Esophagus muscularis mucosa (tissue), 4 donors: ENCODE data around the gene LRMDA.

Source experiments
- CTCF ChIP-seq, 3 experiments: fragments of 200-600 bp in 2 of 3; fragments of 450-650 bp in 1 of 3; sonication (generic) in 2 of 3; IDR thresholded peaks; one replicate each; pipeline ENCODE4 v1.5.1; 2017 to 2019; ENCODE audit warnings: antibody characterized with exemption in 3 of 3, mild to moderate bottlenecking in 2 of 3, moderate library complexity in 1 of 3
- EP300 ChIP-seq: sonication (generic); formaldehyde crosslinking; IDR thresholded peaks from one replicate; pipeline ENCODE4 v1.6.1; 2017; ENCODE audit warnings: antibody characterized with exemption
- POLR2A ChIP-seq: fragments of 450-650 bp; IDR thresholded peaks from one replicate; pipeline ENCODE4 v1.6.1; 2017; ENCODE audit warnings: antibody characterized with exemption, moderate library complexity, mild to moderate bottlenecking, low read depth
- POLR2AphosphoS5 ChIP-seq, 2 donors: sonication (generic); formaldehyde crosslinking; IDR thresholded peaks; one replicate each; pipeline ENCODE4 v1.6.1; 2017; ENCODE audit warnings: antibody characterized with exemption in 2 of 2

GRCh38 chr10:75431180-75432111 lies at the start of gene LRMDA:
- TF ChIP-seq POLR2A: no peak
- TF ChIP-seq CTCF (IDR thresholded peaks at IDR 0.05): no peak
- TF ChIP-seq EP300: no peak
- TF ChIP-seq POLR2AphosphoS5 (IDR thresholded peaks at IDR 0.05): peak; percentile 19 to 47
